Esophagus muscularis mucosa (tissue), 4 donors: Measurements from ENCODE around the gene TRIM34.

Source experiments
- CTCF ChIP-seq, 3 experiments: fragments of 200-600 bp in 2 of 3; fragments of 450-650 bp in 1 of 3; sonication (generic) in 2 of 3; IDR thresholded peaks; one replicate each; pipeline ENCODE4 v1.5.1; 2017 to 2019; ENCODE audit warnings: antibody characterized with exemption in 3 of 3, mild to moderate bottlenecking in 2 of 3, moderate library complexity in 1 of 3
- EP300 ChIP-seq: sonication (generic); formaldehyde crosslinking; IDR thresholded peaks from one replicate; pipeline ENCODE4 v1.6.1; 2017; ENCODE audit warnings: antibody characterized with exemption
- POLR2A ChIP-seq: fragments of 450-650 bp; IDR thresholded peaks from one replicate; pipeline ENCODE4 v1.6.1; 2017; ENCODE audit warnings: antibody characterized with exemption, moderate library complexity, mild to moderate bottlenecking, low read depth
- POLR2AphosphoS5 ChIP-seq, 2 donors: sonication (generic); formaldehyde crosslinking; IDR thresholded peaks; one replicate each; pipeline ENCODE4 v1.6.1; 2017; ENCODE audit warnings: antibody characterized with exemption in 2 of 2

- TF ChIP-seq CTCF (IDR thresholded peaks at IDR 0.05) (no peak), POLR2AphosphoS5 (IDR thresholded peaks at IDR 0.05) (no peak), POLR2A (no peak), EP300 (no peak)
These were observed 21.5 kb upstream of the TRIM34 start for GRCh38 chr11:5603326-5603725.
